ENCODE measurements around the gene HOXB8.

- TF ChIP-seq, protein P1, sequence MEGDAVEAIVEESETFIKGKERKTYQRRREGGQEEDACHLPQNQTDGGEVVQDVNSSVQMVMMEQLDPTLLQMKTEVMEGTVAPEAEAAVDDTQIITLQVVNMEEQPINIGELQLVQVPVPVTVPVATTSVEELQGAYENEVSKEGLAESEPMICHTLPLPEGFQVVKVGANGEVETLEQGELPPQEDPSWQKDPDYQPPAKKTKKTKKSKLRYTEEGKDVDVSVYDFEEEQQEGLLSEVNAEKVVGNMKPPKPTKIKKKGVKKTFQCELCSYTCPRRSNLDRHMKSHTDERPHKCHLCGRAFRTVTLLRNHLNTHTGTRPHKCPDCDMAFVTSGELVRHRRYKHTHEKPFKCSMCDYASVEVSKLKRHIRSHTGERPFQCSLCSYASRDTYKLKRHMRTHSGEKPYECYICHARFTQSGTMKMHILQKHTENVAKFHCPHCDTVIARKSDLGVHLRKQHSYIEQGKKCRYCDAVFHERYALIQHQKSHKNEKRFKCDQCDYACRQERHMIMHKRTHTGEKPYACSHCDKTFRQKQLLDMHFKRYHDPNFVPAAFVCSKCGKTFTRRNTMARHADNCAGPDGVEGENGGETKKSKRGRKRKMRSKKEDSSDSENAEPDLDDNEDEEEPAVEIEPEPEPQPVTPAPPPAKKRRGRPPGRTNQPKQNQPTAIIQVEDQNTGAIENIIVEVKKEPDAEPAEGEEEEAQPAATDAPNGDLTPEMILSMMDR (IDR thresholded peaks at IDR 0.05; ENCODE audit: poor library complexity, severe bottlenecking) = no peak
- TF ChIP-seq RAD21 (conservative IDR thresholded peaks at IDR 0.05) = no peak
Measured at GRCh38 chr17:48639136-48639535, 24.0 kb upstream of the HOXB8 start.

All from neural cell (in vitro differentiated cells).